Hematopoietic multipotent progenitor cell treated with erythropoietin and hydrocortisone succinate and interleukin-3 and kit ligand, for 6 days (in vitro differentiated cells): Measurements from ENCODE around the gene TRIOBP.
A peak's percentile ranks its signal among the peaks of the same experiment; 100 is the strongest.

Source experiments
- DNase-seq: peaks from one replicate; pipeline ENCODE4 v3.0.0-alpha.2; 2015

Gene TRIOBP

GRCh38 chr22:37731804-37732471 lies 35.1 kb downstream of the TRIOBP start:
- DNase-seq: peak; percentile 74

DNA sequence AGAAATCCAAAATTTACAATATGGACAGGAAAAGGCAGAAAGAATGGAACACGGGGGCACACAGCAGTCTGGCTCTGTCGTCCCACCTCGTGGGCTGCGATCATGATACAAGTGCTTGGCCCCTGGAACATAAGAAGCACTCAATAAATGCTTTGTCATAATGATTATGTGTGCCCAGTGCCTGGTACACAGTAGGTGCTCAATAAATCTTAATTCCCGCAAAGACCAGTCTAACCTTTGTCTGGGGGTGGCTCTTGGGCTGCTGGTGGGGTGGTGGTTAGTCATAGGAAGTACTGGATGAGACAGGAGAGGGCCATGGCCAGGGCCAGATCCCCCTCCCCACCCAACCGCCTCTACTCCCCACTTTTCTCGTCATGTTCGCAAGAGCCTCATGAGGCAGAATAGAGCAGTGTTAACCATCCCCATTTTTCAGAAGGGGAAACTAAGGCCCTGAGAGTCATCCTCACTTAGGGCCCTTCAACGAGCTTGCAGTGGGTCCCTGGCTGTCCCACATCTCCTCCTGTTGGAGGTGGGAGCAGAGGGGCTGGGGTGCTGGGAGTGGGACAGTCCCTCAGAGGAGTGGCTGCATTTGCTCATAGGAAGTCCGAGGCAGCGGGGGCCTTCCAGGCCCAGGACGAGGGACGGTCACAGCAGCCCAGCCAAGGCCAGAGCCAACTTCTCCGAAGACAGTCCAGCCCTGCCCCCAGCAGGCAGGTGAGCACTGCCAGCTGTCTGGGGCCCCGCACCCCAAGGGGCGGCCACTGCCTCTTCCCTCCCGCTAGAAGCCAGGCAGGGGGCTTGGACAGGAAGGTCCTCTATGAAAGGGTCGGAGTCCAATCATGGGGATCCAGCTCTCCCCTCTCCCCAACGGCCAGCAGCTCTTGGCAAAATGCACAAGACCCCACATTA lies 36.1 kb downstream of the TRIOBP start:
- no peak for DNase-seq

GRCh38 chr22:37733625-37734401 lies 37.0 kb downstream of the TRIOBP start:
- no peak for DNase-seq

DNA sequence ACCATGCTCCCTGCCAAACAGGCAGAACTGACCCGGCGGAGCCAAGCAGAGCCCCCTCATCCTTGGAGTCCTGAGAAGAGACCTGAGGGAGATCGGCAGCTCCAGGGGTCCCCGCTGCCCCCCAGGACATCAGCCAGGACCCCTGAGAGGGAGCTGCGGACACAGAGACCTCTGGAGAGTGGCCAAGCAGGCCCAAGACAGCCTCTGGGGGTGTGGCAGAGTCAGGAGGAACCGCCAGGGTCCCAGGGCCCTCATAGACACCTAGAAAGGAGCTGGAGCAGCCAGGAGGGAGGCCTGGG lies 37.5 kb downstream of the TRIOBP start:
- DNase-seq: no peak

GRCh38 chr22:37734964-37735451 lies 38.2 kb downstream of the TRIOBP start:
- no peak for DNase-seq

DNA sequence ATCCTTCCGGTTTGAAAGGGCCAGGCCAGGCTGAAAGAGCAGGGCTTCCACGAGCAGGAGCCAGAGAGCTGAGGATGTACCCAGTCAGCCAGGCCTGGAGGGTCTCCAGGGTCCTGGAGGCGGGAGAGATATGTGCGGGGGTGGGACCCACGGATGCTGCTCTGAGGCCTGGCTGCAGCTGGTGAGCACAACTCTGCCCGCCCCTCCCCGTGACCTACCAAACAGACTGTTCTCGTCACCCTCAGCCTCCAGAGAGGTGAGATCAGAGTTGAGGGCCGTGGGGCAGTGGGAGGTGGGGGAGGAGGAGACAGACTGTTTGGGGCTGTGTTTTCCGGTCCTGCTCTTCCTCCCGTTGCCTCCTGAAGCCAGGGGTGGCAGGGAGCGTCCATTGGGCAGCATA lies 42.2 kb downstream of the TRIOBP start:
- no peak for DNase-seq

DNA sequence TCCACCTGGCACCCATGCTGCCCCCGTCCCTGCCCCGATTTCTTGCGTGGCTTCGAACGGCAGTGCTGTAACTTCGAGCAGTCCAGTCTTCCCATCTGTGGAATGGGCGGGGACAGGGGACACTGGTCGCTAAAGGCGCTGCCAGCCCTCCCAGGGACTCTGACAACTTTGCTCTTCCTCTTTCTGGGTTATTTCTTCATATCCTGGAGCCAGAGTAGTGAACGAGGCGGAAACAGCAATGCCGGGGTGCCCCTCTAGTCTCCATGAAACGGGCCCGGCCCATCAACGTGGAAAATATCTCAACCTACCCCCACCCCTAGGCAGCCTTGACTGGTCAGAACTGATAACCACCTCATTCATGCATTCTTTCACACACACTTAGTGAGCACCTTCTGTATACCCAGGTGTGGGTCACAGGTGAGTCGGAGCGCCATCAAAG lies 42.8 kb downstream of the TRIOBP start:
- peak; percentile 71 for DNase-seq

- no peak for DNase-seq
Measured at GRCh38 chr22:37740455-37741311, 43.8 kb downstream of the TRIOBP start.

DNA sequence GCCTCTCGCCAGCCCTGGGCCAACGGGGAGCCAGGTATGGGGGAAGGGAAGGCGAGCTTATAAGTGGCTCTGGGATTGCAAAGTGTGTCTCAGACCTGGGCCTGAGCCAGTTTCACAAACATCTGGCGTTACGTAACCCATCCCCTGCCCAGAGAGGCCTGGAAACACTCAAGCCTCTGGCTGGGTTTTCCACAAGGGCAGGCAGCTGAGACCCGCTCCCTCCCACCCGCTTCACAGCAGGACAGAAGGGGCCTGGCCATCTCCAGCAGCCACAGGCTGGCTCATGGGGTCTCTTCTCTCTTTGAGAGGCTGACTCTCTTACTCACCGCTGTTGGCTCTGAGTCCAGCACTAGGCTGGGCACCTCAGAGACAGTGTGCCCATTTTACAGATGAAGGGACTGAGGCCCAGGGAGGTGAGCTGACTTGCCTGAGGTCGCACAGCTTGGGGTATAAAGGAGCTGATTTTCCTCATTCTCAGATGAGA lies 44.5 kb downstream of the TRIOBP start:
- DNase-seq: peak; percentile 59

DNA sequence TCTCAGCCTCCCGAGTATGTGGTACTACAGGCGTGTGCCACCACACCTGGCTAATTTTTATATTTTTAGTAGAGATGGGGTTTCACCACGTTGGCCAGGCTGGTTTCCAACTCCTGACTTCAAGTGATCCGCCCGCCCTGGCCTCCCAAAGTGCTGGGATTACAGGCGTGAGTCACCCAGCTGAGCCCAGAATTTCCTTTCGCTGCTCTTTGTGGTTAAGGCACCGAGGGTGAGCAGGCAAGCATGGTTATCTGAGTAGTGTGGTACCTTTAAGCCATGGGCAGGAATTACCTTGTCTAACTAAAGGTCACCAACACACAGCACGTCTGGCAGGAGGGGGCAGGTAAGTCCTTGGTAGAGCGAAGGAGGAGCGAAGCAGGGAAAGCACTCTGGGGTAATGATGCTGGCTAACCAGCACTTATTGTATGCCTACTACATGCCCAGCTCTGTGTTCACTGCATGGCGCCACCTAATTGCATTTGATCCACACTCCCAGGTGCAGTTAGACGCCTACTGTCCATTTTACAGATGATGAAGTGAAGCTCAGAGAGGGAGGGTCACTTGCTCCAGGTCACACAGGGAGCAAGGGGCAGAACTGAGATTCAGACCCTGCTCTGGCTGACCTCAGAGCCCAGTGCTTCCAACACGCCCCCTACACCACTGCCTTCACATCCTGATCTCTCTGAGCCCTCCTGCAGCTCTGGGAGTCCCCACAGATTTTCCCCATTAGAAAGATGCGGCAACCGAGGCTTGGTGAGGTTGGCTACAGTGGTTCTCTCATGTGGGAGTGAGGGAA lies 45.7 kb downstream of the TRIOBP start:
- DNase-seq: no peak

- DNase-seq: peak; percentile 20
Measured at GRCh38 chr22:37744589-37744988, 47.7 kb downstream of the TRIOBP start.

GRCh38 chr22:37745548-37746365 lies 48.9 kb downstream of the TRIOBP start:
- DNase-seq: peak; percentile 92

DNA sequence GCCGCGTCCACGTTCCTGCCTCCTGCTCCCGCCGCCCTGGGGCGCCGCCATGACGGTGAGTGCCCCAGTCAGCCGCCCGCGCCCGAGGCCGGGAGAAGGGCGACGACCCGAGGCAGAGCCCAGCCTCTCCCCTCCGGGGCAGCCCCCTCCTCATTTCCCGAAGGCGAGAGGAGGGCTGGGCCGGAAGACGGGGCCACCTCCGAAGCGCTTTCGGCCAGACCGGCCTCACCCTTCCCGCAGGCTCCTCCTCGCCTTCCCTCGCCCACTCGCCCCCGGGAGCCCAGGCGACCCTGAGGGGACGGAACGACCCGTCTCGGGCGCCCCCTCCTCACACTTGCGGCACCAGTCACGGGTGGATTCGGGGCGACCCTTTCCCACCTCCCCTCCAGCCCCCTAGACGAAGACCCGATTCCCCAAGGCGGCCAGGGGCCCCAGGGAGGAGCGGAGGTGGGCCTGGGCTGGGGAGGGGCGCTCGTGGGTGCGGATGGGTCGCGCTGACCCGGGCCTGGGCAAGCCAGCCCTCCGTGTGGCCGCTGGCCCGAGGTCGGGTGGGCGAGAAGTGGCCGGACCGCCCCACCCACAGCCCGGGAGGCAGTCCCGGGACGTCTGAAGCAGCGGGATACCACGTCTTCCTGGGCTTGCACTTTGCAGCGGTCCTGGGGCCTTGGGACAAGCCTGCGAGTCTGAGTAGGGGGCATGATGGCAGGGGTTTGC lies 49.7 kb downstream of the TRIOBP start:
- DNase-seq: peak; percentile 27

DNA sequence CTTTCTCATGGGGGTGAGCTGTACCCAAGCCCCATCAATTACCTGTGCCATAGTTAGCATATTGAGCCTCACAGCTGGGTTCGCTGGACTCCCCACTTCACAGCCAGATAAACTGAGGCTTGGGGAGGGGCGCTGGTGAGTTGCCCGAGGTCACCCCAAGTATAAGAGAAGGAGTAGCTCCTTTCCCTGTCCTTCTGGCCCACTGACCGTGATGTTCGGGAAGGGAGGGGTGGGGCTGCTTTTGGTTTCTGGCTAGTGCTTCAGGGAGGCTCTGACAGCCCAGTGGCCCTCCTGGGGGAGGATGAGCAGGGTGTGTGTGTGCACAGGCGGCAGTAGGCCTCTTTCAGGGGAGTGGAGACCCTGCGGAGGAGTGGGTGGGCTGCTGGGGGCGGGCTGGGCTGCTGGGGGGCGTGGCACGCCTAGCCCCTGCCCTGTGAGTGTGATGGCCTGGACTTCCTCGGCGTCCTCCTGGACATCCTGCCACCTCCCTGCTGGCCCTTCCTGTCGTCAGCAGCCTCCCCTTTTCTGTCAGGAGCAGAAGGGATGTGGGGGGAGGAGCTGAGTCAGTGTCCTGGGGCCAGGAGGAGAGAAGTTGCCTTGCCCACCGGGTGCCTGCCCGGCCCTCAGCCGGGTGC lies 50.3 kb downstream of the TRIOBP start:
- DNase-seq: peak; percentile 20

GRCh38 chr22:37747715-37748100 lies 50.9 kb downstream of the TRIOBP start:
- DNase-seq: no peak

DNA sequence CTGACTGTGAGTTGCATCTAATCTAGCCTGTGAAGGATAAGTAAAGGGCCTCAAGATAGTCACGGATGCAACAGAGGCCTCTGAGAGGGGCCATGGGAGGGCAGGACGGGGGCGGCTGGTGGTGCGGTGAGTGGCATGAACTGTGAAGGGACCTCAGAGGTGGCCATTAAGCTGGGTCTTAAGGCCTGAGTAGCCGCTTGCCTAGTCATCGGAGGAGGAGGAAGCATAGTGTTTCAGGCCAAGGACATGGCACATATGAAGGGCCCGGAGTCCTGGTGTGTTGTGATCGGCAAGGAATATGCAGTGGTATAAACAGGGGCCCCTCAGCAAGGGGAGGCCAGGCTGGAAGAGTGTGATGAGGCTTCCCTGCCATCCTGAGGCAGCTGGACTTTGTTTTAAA lies 51.8 kb downstream of the TRIOBP start:
- DNase-seq: no peak

DNA sequence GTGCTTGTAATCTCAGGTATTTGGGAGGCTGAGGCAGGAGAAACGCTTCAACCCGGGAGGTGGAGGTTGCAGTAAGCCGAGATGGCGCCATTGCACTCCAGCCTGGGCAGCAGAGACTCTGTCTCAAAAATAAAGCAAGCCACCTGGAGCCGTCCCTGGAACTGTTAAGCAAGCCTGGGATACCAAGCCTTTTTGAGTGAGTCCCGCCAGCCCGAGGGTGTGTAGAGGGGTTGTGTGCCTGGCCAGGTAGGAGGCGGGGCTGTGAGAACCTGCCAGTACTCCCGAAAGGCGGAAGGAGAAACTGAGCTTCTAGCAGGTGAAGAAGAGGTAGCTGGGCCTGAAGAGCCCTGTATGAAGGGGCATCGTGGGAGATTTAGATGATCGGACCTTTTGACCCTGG lies 52.4 kb downstream of the TRIOBP start:
- no peak for DNase-seq

DNA sequence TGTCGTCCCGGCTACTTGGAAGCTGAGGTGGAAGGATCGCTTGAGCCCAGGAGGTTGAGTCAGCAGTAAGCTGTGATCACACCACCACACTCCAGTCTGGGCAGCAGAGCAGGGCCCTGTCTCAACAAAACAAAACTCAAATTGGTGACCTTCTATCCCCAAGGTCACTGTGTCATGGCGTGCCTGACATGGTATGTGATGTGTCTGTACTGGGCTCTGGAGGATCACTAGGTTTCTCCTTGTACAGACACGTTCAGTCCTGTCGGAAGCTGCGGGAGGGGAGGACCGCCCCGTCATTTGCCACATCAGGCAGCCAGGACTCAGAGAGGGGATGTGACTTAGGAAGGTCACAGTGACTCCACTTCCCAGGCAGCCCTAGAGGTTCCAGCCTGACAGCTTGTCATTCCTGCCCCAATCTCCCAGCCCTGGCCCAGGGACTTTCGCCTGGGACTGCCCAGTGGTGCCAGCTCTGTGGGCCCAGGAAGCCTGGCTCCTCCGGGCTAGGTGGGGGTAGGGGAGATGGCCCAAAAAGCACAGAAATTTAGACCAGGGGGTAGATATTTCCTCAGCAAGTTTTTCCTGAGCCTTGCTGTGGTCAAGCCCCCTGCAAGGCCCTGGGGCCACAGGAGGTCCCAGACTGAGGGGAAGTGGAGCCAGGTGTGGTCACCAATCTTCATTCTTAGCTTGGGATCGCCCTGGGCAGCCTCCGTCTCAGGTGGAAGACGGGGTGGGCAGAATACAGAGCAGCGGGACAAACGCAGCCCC lies 53.2 kb downstream of the TRIOBP start:
- no peak for DNase-seq
